ENCODE data around the gene GABRR1. TPM values are rescaled to one million over a fixed set of nuclear protein-coding genes. Genes with fewer than 3 reads are reported as not detected.

GABRR1 gene
- total and polyA plus RNA-seq, 2 donors (not counting 1 experiment from before 2014, with no cell fraction given): not detected

DNA sequence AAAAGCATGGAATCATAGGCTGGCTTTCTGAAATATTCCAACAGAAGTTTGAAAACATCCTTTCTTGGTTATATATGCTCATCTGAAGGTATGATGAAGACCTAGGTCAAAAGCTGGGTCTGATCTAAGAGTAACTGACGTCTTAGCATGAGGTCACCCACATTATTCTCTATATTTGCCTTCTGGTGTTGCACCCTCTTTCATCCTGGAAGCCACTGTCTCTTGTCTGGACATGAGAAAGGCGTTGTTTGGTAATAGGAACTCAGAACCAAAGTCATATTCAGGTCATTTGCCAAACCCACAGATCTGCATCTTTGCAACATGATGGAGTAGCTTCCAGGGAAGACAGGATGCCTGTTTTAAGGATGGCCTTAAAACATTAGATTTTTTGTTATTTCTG, 17.6 kb downstream of the GABRR1 start:
- H3K27me3 ChIP-seq (ENCODE audit: control insufficient read depth, insufficient read depth, low read length): no peaks in the 10 kb centered on the region
- H3K27ac ChIP-seq (ENCODE audit: insufficient read depth, low read length): no peak overlapping the region
- no peaks in the 10 kb centered on the region for H4K20me1 ChIP-seq (ENCODE audit: control insufficient read depth, extremely low read depth, insufficient read depth, low read length)
- no peak for DNase-seq (ENCODE audit: low read depth in 2 of 2)
- H3K36me3 ChIP-seq (ENCODE audit: control insufficient read depth, insufficient read depth, low read length): no peaks in the 10 kb centered on the region
- no peak overlapping the region for H2AFZ ChIP-seq (ENCODE audit: low read length)
- H3K4me2 ChIP-seq (ENCODE audit: extremely low read depth, insufficient read depth, low read length): no peak overlapping the region
- H3K4me3 ChIP-seq (replicated peaks in 1 of 4; ENCODE audit: control extremely low read depth in 1 of 4, insufficient read depth in 1 of 4, low read depth in 3 of 4, low read length in 4 of 4): no peak overlapping the region
- no peaks in the 10 kb centered on the region for H3K9me3 ChIP-seq (ENCODE audit: control insufficient read depth, insufficient read depth, low read depth, low read length)
- H3K4me1 ChIP-seq (ENCODE audit: control insufficient read depth, extremely low read depth, insufficient read depth, low read length): no peaks in the 10 kb centered on the region
- H3K79me2 ChIP-seq (ENCODE audit: control insufficient read depth, insufficient read depth, low read length): no peaks in the 10 kb centered on the region
- no peak for TF ChIP-seq EZH2 (IDR thresholded peaks at IDR 0.05; ENCODE audit: low read length, missing control alignments)
- no peak overlapping the region for H3K9ac ChIP-seq (ENCODE audit: insufficient read depth, low read length)

DNA sequence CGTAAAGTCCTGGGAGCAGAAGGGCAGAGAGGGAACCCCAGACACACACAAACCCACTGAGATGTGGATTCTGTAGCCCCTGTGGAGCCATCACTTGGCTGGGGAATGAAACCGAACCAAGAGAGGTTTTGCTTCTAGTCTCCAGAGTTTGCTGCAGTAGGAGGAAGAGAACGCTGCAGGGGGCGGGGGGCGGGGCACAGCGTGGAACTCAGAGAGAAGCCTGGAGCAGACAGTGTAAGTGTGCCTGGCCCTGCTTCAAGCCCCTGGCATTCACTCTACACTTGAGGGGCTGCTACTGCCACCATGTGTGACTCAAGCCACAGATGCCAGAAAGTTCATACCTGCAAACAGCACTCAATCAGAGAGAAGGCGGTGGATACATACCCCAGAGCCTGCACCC, 18.9 kb downstream of the GABRR1 start:
- Histone ChIP-seq H2AFZ (ENCODE audit: low read length) (no peak overlapping the region), H3K27me3 (ENCODE audit: control insufficient read depth, insufficient read depth, low read length) (no peaks in the 10 kb centered on the region), H3K27ac (ENCODE audit: insufficient read depth, low read length) (no peak overlapping the region)

DNA sequence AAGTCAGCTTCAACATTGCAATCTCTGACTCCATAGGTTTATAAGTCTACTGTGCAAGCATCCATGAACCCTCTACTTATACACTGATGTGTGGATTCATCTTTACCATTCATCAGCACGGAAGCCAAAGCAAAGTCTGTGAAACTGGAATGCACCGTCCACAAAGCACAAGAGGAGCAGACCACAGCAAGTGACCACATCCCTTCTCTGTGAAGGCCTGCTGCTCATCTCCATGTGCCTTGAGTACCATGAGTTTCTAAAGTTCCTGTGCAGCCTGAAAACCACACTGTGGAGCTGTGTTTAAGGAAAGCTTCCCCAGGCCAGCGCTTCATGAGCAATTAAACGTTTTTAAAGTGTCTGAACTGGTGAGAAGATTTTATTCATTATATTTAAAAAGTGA, 20.0 kb downstream of the GABRR1 start:
- no peak for DNase-seq (ENCODE audit: low read depth in 2 of 2)
- Histone ChIP-seq H3K79me2 (ENCODE audit: control insufficient read depth, insufficient read depth, low read length) (no peaks in the 10 kb centered on the region), H3K4me3 (replicated peaks in 1 of 4; ENCODE audit: control extremely low read depth in 1 of 4, insufficient read depth in 1 of 4, low read depth in 3 of 4, low read length in 4 of 4) (no peak overlapping the region), H3K4me1 (ENCODE audit: control insufficient read depth, extremely low read depth, insufficient read depth, low read length) (no peaks in the 10 kb centered on the region), H3K27me3 (ENCODE audit: control insufficient read depth, insufficient read depth, low read length) (no peaks in the 10 kb centered on the region), H3K4me2 (ENCODE audit: extremely low read depth, insufficient read depth, low read length) (no peak overlapping the region), H2AFZ (ENCODE audit: low read length) (no peak overlapping the region), H3K9me3 (ENCODE audit: control insufficient read depth, insufficient read depth, low read depth, low read length) (no peaks in the 10 kb centered on the region), H3K36me3 (ENCODE audit: control insufficient read depth, insufficient read depth, low read length) (no peaks in the 10 kb centered on the region), H4K20me1 (ENCODE audit: control insufficient read depth, extremely low read depth, insufficient read depth, low read length) (no peaks in the 10 kb centered on the region), H3K27ac (ENCODE audit: insufficient read depth, low read length) (no peak overlapping the region), H3K9ac (ENCODE audit: insufficient read depth, low read length) (no peak overlapping the region)
- TF ChIP-seq EZH2 (IDR thresholded peaks at IDR 0.05; ENCODE audit: low read length, missing control alignments): no peak
- TF ChIP-seq, protein P1, sequence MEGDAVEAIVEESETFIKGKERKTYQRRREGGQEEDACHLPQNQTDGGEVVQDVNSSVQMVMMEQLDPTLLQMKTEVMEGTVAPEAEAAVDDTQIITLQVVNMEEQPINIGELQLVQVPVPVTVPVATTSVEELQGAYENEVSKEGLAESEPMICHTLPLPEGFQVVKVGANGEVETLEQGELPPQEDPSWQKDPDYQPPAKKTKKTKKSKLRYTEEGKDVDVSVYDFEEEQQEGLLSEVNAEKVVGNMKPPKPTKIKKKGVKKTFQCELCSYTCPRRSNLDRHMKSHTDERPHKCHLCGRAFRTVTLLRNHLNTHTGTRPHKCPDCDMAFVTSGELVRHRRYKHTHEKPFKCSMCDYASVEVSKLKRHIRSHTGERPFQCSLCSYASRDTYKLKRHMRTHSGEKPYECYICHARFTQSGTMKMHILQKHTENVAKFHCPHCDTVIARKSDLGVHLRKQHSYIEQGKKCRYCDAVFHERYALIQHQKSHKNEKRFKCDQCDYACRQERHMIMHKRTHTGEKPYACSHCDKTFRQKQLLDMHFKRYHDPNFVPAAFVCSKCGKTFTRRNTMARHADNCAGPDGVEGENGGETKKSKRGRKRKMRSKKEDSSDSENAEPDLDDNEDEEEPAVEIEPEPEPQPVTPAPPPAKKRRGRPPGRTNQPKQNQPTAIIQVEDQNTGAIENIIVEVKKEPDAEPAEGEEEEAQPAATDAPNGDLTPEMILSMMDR (conservative IDR thresholded peaks at IDR 0.05 in 1 of 2, IDR thresholded peaks at IDR 0.05 in 1 of 2; ENCODE audit: low read depth in 1 of 2, low read length in 2 of 2): no peak

More for the DNA sequence above, 18.9 kb downstream of the GABRR1 start:
- Histone ChIP-seq H3K36me3 (ENCODE audit: control insufficient read depth, insufficient read depth, low read length) (no peaks in the 10 kb centered on the region), H4K20me1 (ENCODE audit: control insufficient read depth, extremely low read depth, insufficient read depth, low read length) (no peaks in the 10 kb centered on the region), H3K4me2 (ENCODE audit: extremely low read depth, insufficient read depth, low read length) (no peak overlapping the region), H3K4me3 (replicated peaks in 1 of 4; ENCODE audit: control extremely low read depth in 1 of 4, insufficient read depth in 1 of 4, low read depth in 3 of 4, low read length in 4 of 4) (no peak overlapping the region), H3K4me1 (ENCODE audit: control insufficient read depth, extremely low read depth, insufficient read depth, low read length) (no peaks in the 10 kb centered on the region), H3K9me3 (ENCODE audit: control insufficient read depth, insufficient read depth, low read depth, low read length) (no peaks in the 10 kb centered on the region), H3K79me2 (ENCODE audit: control insufficient read depth, insufficient read depth, low read length) (no peaks in the 10 kb centered on the region), H3K9ac (ENCODE audit: insufficient read depth, low read length) (no peak overlapping the region)
- no peak for DNase-seq (ENCODE audit: low read depth in 2 of 2)
- TF ChIP-seq, protein P1 (conservative IDR thresholded peaks at IDR 0.05 in 1 of 2, IDR thresholded peaks at IDR 0.05 in 1 of 2; ENCODE audit: low read depth in 1 of 2, low read length in 2 of 2): no peak
- TF ChIP-seq EZH2 (IDR thresholded peaks at IDR 0.05; ENCODE audit: low read length, missing control alignments): no peak
